Fibroblast of mammary gland (primary cell): ENCODE results near the gene RBM19.

ENCODE experiments used
- DNase-seq: peaks from one replicate; pipeline ENCODE4 v3.0.0-alpha.2; 2010; ENCODE audit warnings: low read depth
- H3K4me3 ChIP-seq: 2 replicates; pipeline ENCODE4 v1.5.1; 2011; ENCODE audit warnings: low read depth, mild to moderate bottlenecking, low read length, moderate library complexity; ENCODE audit not compliant: control insufficient read depth
- TF ChIP-seq, protein P1 (sequence below): conservative IDR thresholded peaks from 2 replicates; pipeline ENCODE4 v1.5.1; 2011; ENCODE audit warnings: low read depth, low read length, inconsistent platforms; ENCODE audit not compliant: control insufficient read depth, insufficient read depth

Gene RBM19

DNA sequence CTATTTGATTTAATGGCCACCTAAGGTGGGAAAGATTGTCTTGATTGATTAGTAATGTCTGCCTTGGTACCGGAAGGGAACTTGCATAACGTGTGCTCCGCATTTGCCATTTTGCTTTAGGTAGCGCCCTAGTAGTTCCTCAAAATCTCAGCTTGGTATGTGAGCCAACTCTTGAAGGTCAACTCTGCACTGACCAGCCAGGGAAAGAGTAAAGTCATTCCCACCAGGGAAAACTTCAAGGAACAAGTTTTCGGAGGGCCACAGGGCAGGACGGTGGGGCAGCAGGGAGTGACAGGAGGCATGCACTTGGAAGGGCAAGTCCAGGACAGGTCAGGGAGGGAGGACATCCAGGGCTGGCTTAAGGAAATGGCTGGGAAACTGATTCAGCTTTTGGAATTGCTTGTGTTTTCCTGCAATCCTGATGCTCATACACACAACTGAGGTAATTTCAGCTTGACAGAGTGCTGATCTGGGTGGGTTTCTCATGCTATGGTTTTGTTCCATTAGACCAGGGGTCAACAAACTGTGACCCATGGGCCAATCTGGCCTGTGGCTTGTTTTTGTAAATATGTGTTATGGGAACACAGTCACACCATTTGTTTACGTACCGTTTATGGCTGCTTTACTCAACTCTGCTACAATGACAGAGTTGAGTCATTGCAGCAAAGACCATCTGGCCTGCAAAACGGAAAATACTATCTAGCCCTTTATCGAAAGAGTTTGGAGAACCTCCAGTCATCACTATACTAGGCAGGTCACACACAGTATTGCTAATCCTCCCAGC, 184.5 kb downstream of the RBM19 start:
- TF ChIP-seq, protein P1, sequence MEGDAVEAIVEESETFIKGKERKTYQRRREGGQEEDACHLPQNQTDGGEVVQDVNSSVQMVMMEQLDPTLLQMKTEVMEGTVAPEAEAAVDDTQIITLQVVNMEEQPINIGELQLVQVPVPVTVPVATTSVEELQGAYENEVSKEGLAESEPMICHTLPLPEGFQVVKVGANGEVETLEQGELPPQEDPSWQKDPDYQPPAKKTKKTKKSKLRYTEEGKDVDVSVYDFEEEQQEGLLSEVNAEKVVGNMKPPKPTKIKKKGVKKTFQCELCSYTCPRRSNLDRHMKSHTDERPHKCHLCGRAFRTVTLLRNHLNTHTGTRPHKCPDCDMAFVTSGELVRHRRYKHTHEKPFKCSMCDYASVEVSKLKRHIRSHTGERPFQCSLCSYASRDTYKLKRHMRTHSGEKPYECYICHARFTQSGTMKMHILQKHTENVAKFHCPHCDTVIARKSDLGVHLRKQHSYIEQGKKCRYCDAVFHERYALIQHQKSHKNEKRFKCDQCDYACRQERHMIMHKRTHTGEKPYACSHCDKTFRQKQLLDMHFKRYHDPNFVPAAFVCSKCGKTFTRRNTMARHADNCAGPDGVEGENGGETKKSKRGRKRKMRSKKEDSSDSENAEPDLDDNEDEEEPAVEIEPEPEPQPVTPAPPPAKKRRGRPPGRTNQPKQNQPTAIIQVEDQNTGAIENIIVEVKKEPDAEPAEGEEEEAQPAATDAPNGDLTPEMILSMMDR = no peak
- DNase-seq = peak; percentile 77
- no peak overlapping the region for H3K4me3 ChIP-seq

DNA sequence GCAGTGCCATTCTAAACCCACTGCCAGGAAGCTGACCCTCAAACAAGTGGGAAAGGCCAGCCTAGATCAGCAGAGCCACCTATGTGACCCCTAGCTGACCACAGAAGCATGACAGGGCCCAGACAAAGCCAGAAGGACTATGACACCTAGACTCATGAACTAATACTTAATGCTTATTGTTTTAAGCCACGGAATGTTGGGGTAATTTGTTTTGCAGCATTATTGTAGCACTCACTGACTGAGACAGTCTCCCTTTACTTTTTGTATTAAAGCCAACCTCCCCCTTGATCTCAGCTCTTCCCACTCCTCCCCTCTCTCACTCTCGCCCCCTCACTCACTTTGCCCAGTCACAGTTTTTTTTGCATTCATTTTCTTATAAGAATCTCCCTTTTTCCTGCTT, 186.4 kb downstream of the RBM19 start:
- no peak for DNase-seq
- TF ChIP-seq, protein P1 = no peak
- no peak overlapping the region for H3K4me3 ChIP-seq

DNA sequence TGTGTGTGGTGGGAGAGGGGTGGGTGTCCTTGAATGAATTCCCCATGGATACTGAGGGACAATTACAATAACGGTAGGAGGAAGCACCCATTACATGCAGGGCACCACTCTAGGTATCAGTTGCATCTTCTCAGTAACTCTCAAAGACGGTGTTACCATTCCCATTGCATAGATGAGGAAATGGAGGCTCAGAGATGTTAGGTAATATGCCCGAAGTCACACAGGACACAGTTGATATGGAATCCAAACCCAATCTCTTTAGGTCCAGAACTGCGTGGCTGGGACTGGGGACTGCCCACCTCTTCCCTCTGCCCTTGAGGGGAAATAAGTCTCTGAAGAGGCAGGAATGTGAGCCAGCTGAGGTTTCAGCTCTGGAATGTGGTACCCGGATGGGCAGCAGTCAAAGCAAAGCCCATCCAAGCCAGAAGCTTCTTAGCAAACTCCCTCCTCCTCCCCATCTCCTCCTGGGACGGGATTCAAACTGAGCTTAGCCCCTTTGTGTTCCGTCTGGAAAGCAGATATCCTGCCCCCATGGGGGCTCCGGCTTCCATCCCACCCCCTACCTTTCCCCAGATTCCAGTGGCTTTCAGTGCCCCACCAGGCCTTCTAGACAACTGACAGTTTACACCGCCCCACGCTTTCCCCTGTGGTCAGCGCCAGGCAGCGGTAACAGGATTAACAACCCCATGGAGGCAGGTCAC, 187.5 kb downstream of the RBM19 start:
- TF ChIP-seq, protein P1 = no peak
- H3K4me3 ChIP-seq = no peak overlapping the region
- DNase-seq = no peak

DNA sequence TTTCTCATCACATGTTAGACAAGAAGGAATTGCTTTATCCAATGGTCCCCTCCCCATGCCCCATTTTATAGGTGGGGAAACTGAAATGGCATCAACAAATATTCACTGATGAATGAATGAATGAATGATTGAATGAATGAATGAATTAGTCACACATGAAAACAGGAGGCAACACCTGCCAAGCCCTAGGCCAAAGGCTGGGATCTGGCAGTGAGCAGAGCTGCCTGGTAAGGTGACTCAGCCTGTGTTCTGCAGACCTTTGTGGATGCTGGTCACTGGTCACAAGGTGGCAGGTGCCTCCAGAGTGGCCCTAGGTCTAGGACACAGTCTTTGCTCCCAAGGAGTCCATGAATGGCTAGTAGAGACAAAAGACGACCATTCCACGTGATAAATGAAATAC, 188.4 kb downstream of the RBM19 start:
- TF ChIP-seq, protein P1 = no peak
- no peak overlapping the region for H3K4me3 ChIP-seq
- DNase-seq = no peak

DNA sequence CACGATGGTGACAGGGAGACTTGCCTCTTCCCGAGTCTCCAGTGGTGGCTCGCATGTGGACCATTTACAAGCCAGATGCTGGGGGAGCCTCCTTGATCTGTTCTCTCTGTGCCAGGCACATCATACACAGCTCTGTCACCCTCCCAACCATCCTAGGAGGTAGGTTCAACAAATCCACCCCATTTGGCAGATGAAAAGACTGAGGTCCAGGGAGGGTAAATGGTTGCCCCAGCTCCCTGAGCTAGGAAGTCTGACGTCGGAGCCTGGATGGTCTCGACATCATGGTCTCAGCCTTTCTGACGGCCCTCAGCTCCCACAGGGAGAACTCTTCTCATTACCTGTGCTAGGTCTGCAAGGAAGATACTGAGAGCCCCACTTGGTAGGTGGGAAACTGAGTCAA, 189.6 kb downstream of the RBM19 start:
- TF ChIP-seq, protein P1 = no peak
- H3K4me3 ChIP-seq = no peak overlapping the region
- DNase-seq = no peak

DNA sequence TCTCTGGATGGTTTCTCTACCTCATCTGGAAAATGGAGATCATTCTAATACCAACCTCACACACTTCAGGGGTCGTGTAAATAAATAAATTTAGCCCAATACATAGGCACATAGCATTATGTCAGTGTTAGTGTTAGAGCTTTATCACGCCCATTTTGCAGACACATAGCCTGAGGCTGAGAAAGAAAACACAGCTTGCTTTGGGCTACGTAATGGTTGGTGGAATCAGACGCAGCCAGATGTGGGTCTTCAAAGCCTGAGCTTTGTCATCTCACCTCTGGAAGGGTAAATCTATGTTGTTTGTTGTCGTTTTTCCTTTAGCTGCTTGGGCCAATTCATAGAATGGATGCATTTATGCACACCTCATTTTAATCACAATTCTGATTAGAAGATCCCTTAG, 191.6 kb downstream of the RBM19 start:
- DNase-seq = no peak
- TF ChIP-seq, protein P1 = no peak
- no peak overlapping the region for H3K4me3 ChIP-seq
